HL-60/S4 (cell line): ENCODE measurements around the gene ZNF142.
"Not testable (repeated sequence)": the region's sequence is repeated elsewhere in the genome, so short reads cannot be mapped to it uniquely, and the experiment has no call there.

Experiments used
- in situ Hi-C: fragments of 300-500 bp; cut with MboI; formaldehyde crosslinking; loops from 2 replicates; pipeline ENCODE4 v1.14.3; 2022; ENCODE audit warnings: low sequenced_read_pairs

Gene ZNF142

GRCh38 chr2:218659258-218659987 is at the start of gene ZNF142, which contains the start of gene BCS1L:
ZNF142 (minus strand) TSS chr2:218659623; CDS start chr2:218656429, 3,194 bp downstream.
BCS1L (plus strand) TSS chr2:218659683; CDS start chr2:218660988, 1,305 bp downstream.
- in situ Hi-C loops, result loop anchor here (10.0 to 25.0 kb wide), 2 partner anchors 255 to 372 kb away; partner anchors contain the start of gene TMBIM1

- in situ Hi-C loops, result no loop called here
Observed at GRCh38 chr2:218708086-218708485, 48.7 kb upstream of the ZNF142 start.

GRCh38 chr2:218703341-218703740 is 43.9 kb upstream of the ZNF142 start:
- in situ Hi-C loops, result no loop called here

- in situ Hi-C loops, result no loop called here
Observed at GRCh38 chr2:218701806-218702205, 42.4 kb upstream of the ZNF142 start.

GRCh38 chr2:218698885-218699284 is 39.5 kb upstream of the ZNF142 start:
- in situ Hi-C loops, result no loop called here

GRCh38 chr2:218694405-218695145 is 35.2 kb upstream of the ZNF142 start:
- in situ Hi-C loops, result no loop called here

- in situ Hi-C loops, result no loop called here
Observed at GRCh38 chr2:218691234-218691633, 31.8 kb upstream of the ZNF142 start.

GRCh38 chr2:218687400-218688060 is 28.1 kb upstream of the ZNF142 start:
- in situ Hi-C loops, result not testable (repeated sequence)

GRCh38 chr2:218680061-218680460 is 20.6 kb upstream of the ZNF142 start:
- in situ Hi-C loops, result no loop called here

- in situ Hi-C loops, result no loop called here
Observed at GRCh38 chr2:218679119-218679518, 19.7 kb upstream of the ZNF142 start.

GRCh38 chr2:218671654-218672566 is 12.5 kb upstream of the ZNF142 start, which contains the start of the genes RNF25 and STK36:
RNF25 (minus strand) TSS chr2:218672002; CDS start chr2:218671970, 32 bp downstream.
STK36 (plus strand) TSS chr2:218672086; CDS start chr2:218672830, 744 bp downstream.
- in situ Hi-C loops, result loop anchor here (25.0 kb wide), 1 partner anchor 385 kb away; the partner anchor contains the start of gene TMBIM1

GRCh38 chr2:218671097-218671653 is 11.8 kb upstream of the ZNF142 start:
- in situ Hi-C loops, result loop anchor here (25.0 kb wide), 1 partner anchor 384 kb away; the partner anchor contains the start of gene TMBIM1

GRCh38 chr2:218664653-218665052 is 5.2 kb upstream of the ZNF142 start:
- in situ Hi-C loops, result loop anchor here (25.0 kb wide), 1 partner anchor 377 kb away; the partner anchor contains the start of gene TMBIM1

GRCh38 chr2:218663901-218664300 is 4.5 kb upstream of the ZNF142 start:
- in situ Hi-C loops, result loop anchor here (25.0 kb wide), 1 partner anchor 377 kb away; the partner anchor contains the start of gene TMBIM1

- in situ Hi-C loops, result loop anchor here (25.0 kb wide), 1 partner anchor 376 kb away; the partner anchor contains the start of gene TMBIM1
Observed at GRCh38 chr2:218662827-218663226, 3.4 kb upstream of the ZNF142 start.

- in situ Hi-C loops, result loop anchor here (25.0 kb wide), 1 partner anchor 375 kb away; the partner anchor contains the start of gene TMBIM1
Observed at GRCh38 chr2:218662377-218662776, 3.0 kb upstream of the ZNF142 start.

GRCh38 chr2:218659988-218660358 is 550 bp upstream of the ZNF142 start:
- in situ Hi-C loops, result loop anchor here (10.0 to 25.0 kb wide), 2 partner anchors 255 to 373 kb away; partner anchors contain the start of gene TMBIM1

- in situ Hi-C loops, result loop anchor here (10.0 to 25.0 kb wide), 2 partner anchors 254 to 371 kb away; partner anchors contain the start of gene TMBIM1
Observed at GRCh38 chr2:218658671-218659257, 659 bp downstream of the ZNF142 start.

- in situ Hi-C loops, result loop anchor here (10.0 to 25.0 kb wide), 2 partner anchors 251 to 368 kb away; partner anchors contain the start of gene TMBIM1
Observed at GRCh38 chr2:218655751-218656150, 3.7 kb downstream of the ZNF142 start.
